ENCODE measurements around the gene PTPRC. TPM values are rescaled to one million over a fixed set of nuclear protein-coding genes. Genes with fewer than 3 reads are reported as not detected.

Gene PTPRC
- polyA plus RNA-seq, 2 of the 4 experiments (the other 2 are of a cell fraction), result not detected

- no peak for TF ChIP-seq RNF2 (IDR thresholded peaks at IDR 0.05; ENCODE audit: borderline replicate concordance, low read depth)
- TF ChIP-seq HDAC2 (IDR thresholded peaks at IDR 0.05), result no peak
- TF ChIP-seq PHF8 (IDR thresholded peaks at IDR 0.05; ENCODE audit: borderline replicate concordance, low read depth), result no peak
- TF ChIP-seq CTCF (IDR thresholded peaks at IDR 0.05), result peak; percentile 47
Observed at GRCh38 chr1:198771563-198772153, 132.8 kb downstream of the PTPRC start (continued).

- CTCF ChIA-PET, result interaction anchor here (1.0 to 2.4 kb wide), 3 partner anchors 11 to 691 kb away, joined by 3 to 10 read pairs (median 4); no protein-coding TSS in a partner anchor
- no peak overlapping the region for H3K4me3 ChIP-seq
- TF ChIP-seq FOSL2 (IDR thresholded peaks at IDR 0.05) (no peak), FOSL2 (CRISPR knock-in tag; IDR thresholded peaks at IDR 0.05) (no peak), BHLHE40 (IDR thresholded peaks at IDR 0.05; ENCODE audit: low read depth, low read length) (no peak), SREBF2 (IDR thresholded peaks at IDR 0.05) (no peak), TFCP2L1 (CRISPR knock-in tag; IDR thresholded peaks at IDR 0.05) (no peak), RNF2 (IDR thresholded peaks at IDR 0.05; ENCODE audit: borderline replicate concordance, low read depth) (no peak), TP53 (CRISPR knock-in tag; IDR thresholded peaks at IDR 0.05) (no peak), PBX3 (IDR thresholded peaks at IDR 0.05) (no peak), ZFP36 (IDR thresholded peaks at IDR 0.05; ENCODE audit: borderline replicate concordance, partially characterized antibody) (no peak), ESRRA (IDR thresholded peaks at IDR 0.05; ENCODE audit: borderline replicate concordance, low read length) (no peak), FOXS1 (CRISPR knock-in tag; IDR thresholded peaks at IDR 0.05) (no peak), RFX5 (IDR thresholded peaks at IDR 0.05) (no peak), POLR2AphosphoS2 (conservative IDR thresholded peaks at IDR 0.05; ENCODE audit: low read length) (no peak), BCL3 (IDR thresholded peaks at IDR 0.05) (no peak), E2F6 (IDR thresholded peaks at IDR 0.05; ENCODE audit: borderline replicate concordance, low read depth) (no peak), HOXA7 (CRISPR knock-in tag; IDR thresholded peaks at IDR 0.05) (no peak), REST (IDR thresholded peaks at IDR 0.05) (no peak), KDM5A (IDR thresholded peaks at IDR 0.05) (no peak), ZSCAN20 (CRISPR knock-in tag; IDR thresholded peaks at IDR 0.05) (no peak), MAFK (IDR thresholded peaks at IDR 0.05; ENCODE audit: partially characterized antibody) (no peak)
- ATAC-seq (no peak), DNase-seq (ENCODE audit: low read depth in 1 of 2, low spot score in 1 of 2) (no peak), FAIRE-seq (no peak)
- H3K27ac ChIP-seq, result no peak overlapping the region
- H3K9me3 ChIP-seq, result no peaks in the 10 kb centered on the region
- POLR2A ChIA-PET, result no interaction called here
- no peaks in the 10 kb centered on the region for H3K4me1 ChIP-seq
- no peak overlapping the region for H3K4me2 ChIP-seq
Observed at GRCh38 chr1:198772626-198773025, 133.8 kb downstream of the PTPRC start.
